IMR-90 (cell line): ENCODE results near the gene PTPRN2. TPM values are rescaled to one million over a fixed set of nuclear protein-coding genes. Genes with fewer than 3 reads are reported as not detected.

Experiments used
- ATAC-seq: fragments of 200-7000 bp; cut with Tn5 transposase; 2 replicates; pipeline ENCODE4 v1.9.1; 2020; ENCODE audit warnings: low read depth, mild to moderate bottlenecking, moderate library complexity
- BruUV-seq: library from RNA; stranded (reverse); fragments of 400-500 nt; replicated peaks from 2 replicates; lab custom pipeline; 2021; lab: Mats Ljungman, UMichigan
- CTCF ChIA-PET: fragments of 300-600 bp; formaldehyde crosslinking; extraction: SDS; loops from one replicate; lab custom pipeline; 2021; ENCODE audit warnings: antibody characterized with exemption; lab: Yijun Ruan, JAX
- POLR2A ChIA-PET: fragments of 300-600 bp; sonication (Branson Sonifier 250); formaldehyde crosslinking; loops from one replicate; lab custom pipeline; 2022; ENCODE audit warnings: antibody characterized with exemption; ENCODE audit not compliant: unreplicated experiment; lab: Charles Lee
- DNase-seq: peaks from one replicate; pipeline ENCODE4 v3.0.0; 2013
- H2AFZ ChIP-seq: replicated peaks from 2 replicates; pipeline ENCODE3; 2013; ENCODE audit warnings: low read length, mild to moderate bottlenecking; ENCODE audit not compliant: poor library complexity
- H2AK5ac ChIP-seq: 2 replicates; pipeline ENCODE4 v1.6.1; 2013; ENCODE audit warnings: low read depth, low read length, inconsistent platforms
- H2AK9ac ChIP-seq: replicated peaks from 2 replicates; pipeline ENCODE3; 2013; ENCODE audit warnings: mild to moderate bottlenecking, low read depth, low read length, moderate library complexity; ENCODE audit not compliant: poor library complexity
- H2BK120ac ChIP-seq: 2 replicates; pipeline ENCODE4 v1.6.1; 2013; ENCODE audit warnings: low read depth, low read length, inconsistent platforms
- H2BK15ac ChIP-seq: 3 replicates; pipeline ENCODE4 v1.6.1; 2013; ENCODE audit warnings: low read depth, low read length, inconsistent platforms
- H2BK20ac ChIP-seq: 2 replicates; pipeline ENCODE4 v1.6.1; 2013; ENCODE audit warnings: low read depth, mild to moderate bottlenecking, inconsistent platforms, low read length, moderate library complexity
- H2BK5ac ChIP-seq: 2 replicates; pipeline ENCODE4 v1.6.1; 2013; ENCODE audit warnings: mild to moderate bottlenecking, low read depth, low read length, inconsistent platforms; ENCODE audit not compliant: poor library complexity, severe bottlenecking
- H3K14ac ChIP-seq: replicated peaks from 2 replicates; pipeline ENCODE4 v1.6.1; 2013; ENCODE audit warnings: low read depth, low read length, inconsistent platforms
- H3K18ac ChIP-seq: 2 replicates; pipeline ENCODE4 v1.6.1; 2013; ENCODE audit warnings: low read depth, low read length, control low read depth
- H3K23ac ChIP-seq: 2 replicates; pipeline ENCODE4 v1.6.1; 2013; ENCODE audit warnings: low read depth, low read length, inconsistent platforms
- H3K27ac ChIP-seq: 2 replicates; pipeline ENCODE4 v1.5.1; 2013; ENCODE audit warnings: mild to moderate bottlenecking, control low read depth, low read length; ENCODE audit not compliant: insufficient read depth
- H3K27me3 ChIP-seq: 2 replicates; pipeline ENCODE4 v1.6.1; 2013; ENCODE audit warnings: low read length; ENCODE audit not compliant: control insufficient read depth, insufficient read depth
- H3K36me3 ChIP-seq: 2 replicates; pipeline ENCODE4 v1.6.1; 2013; ENCODE audit warnings: low read length, mixed read lengths; ENCODE audit not compliant: control insufficient read depth, insufficient read depth
- H3K4ac ChIP-seq: 2 replicates; pipeline ENCODE4 v1.6.1; 2013; ENCODE audit warnings: low read depth, low read length, inconsistent platforms
- H3K4me1 ChIP-seq: 2 replicates; pipeline ENCODE4 v1.6.1; 2013; ENCODE audit warnings: low read length, mixed read lengths; ENCODE audit not compliant: control insufficient read depth, insufficient read depth
- H3K4me2 ChIP-seq: 2 replicates; pipeline ENCODE4 v1.6.1; 2013; ENCODE audit warnings: low read depth, mild to moderate bottlenecking, control low read depth, low read length, moderate library complexity
- H3K4me3 ChIP-seq: 2 replicates; pipeline ENCODE4 v1.5.1; 2013; ENCODE audit warnings: low read depth, mild to moderate bottlenecking, control low read depth, low read length, moderate library complexity; ENCODE audit not compliant: insufficient read depth
- H3K56ac ChIP-seq: 2 replicates; pipeline ENCODE4 v1.6.1; 2013; ENCODE audit warnings: low read length, inconsistent platforms; ENCODE audit not compliant: insufficient read depth; ENCODE audit errors: extremely low read depth
- H3K79me1 ChIP-seq, 2 experiments: 2 replicates each; pipeline ENCODE4 v1.6.1; 2013; ENCODE audit warnings: low read length in 2 of 2, inconsistent platforms in 1 of 2, low read depth in 1 of 2
- H3K9ac ChIP-seq: 2 replicates; pipeline ENCODE4 v1.6.1; 2013; ENCODE audit warnings: low read depth, low read length, control low read depth
- H3K9me1 ChIP-seq: 2 replicates; pipeline ENCODE4 v1.6.1; 2013; ENCODE audit warnings: low read length, inconsistent platforms; ENCODE audit not compliant: insufficient read depth
- H3K9me3 ChIP-seq: 2 replicates; pipeline ENCODE4 v1.6.1; 2013; ENCODE audit warnings: low read length; ENCODE audit not compliant: control insufficient read depth, insufficient read depth
- H4K20me1 ChIP-seq: 2 replicates; pipeline ENCODE4 v1.6.1; 2013; ENCODE audit warnings: low read length, inconsistent platforms; ENCODE audit not compliant: insufficient read depth
- H4K5ac ChIP-seq: 2 replicates; pipeline ENCODE4 v1.6.1; 2013; ENCODE audit warnings: mild to moderate bottlenecking, low read depth, low read length, control low read depth
- H4K8ac ChIP-seq, 2 experiments: 2 replicates each; pipeline ENCODE4 v1.6.1; 2013; ENCODE audit warnings: low read depth in 2 of 2, low read length in 2 of 2, control low read depth in 1 of 2, inconsistent platforms in 1 of 2
- H4K91ac ChIP-seq: 2 replicates; pipeline ENCODE4 v1.6.1; 2013; ENCODE audit warnings: low read depth, low read length, inconsistent platforms; ENCODE audit not compliant: insufficient read depth
- BHLHE40 ChIP-seq: fragments of 150-350 bp; IDR thresholded peaks from 2 replicates; pipeline ENCODE4 v1.6.1; 2016; ENCODE audit warnings: mild to moderate bottlenecking, low read depth, low read length
- CEBPB ChIP-seq: IDR thresholded peaks from 2 replicates; pipeline ENCODE4 v1.6.1; 2012; ENCODE audit warnings: low read depth, low read length, improper control_type of control experiment
- CHD1 ChIP-seq: IDR thresholded peaks from 2 replicates; pipeline ENCODE4 v1.6.1; 2012; ENCODE audit warnings: low read depth, low read length, improper control_type of control experiment
- FOS ChIP-seq: fragments of 150-350 bp; IDR thresholded peaks from 2 replicates; pipeline ENCODE4 v1.6.1; 2016; ENCODE audit warnings: low read depth, low read length
- MAFK ChIP-seq: IDR thresholded peaks from 2 replicates; pipeline ENCODE4 v1.6.1; 2012; ENCODE audit warnings: low read depth, low read length, improper control_type of control experiment
- MAZ ChIP-seq: IDR thresholded peaks from 2 replicates; pipeline ENCODE4 v1.6.1; 2012; ENCODE audit warnings: low read depth, mild to moderate bottlenecking, low read length, improper control_type of control experiment, moderate library complexity, borderline replicate concordance
- MXI1 ChIP-seq: IDR thresholded peaks from 2 replicates; pipeline ENCODE4 v1.6.1; 2012; ENCODE audit warnings: low read depth, mild to moderate bottlenecking, low read length, moderate library complexity, borderline replicate concordance
- NFE2L2 ChIP-seq: fragments of 150-350 bp; IDR thresholded peaks from 2 replicates; pipeline ENCODE4 v1.6.1; 2016; ENCODE audit warnings: low read depth, mild to moderate bottlenecking, low read length
- POLR2A ChIP-seq: IDR thresholded peaks from 2 replicates; pipeline ENCODE4 v1.6.1; 2012; ENCODE audit warnings: mild to moderate bottlenecking, low read depth, low read length
- RAD21 ChIP-seq: IDR thresholded peaks from 2 replicates; pipeline ENCODE4 v1.6.1; 2012; ENCODE audit warnings: low read length, improper control_type of control experiment
- RCOR1 ChIP-seq: IDR thresholded peaks from 2 replicates; pipeline ENCODE4 v1.6.1; 2012; ENCODE audit warnings: mild to moderate bottlenecking, low read length, improper control_type of control experiment; ENCODE audit not compliant: insufficient replicate concordance
- RFX5 ChIP-seq: IDR thresholded peaks from 2 replicates; pipeline ENCODE4 v1.8.0; 2012; ENCODE audit warnings: low read depth, mild to moderate bottlenecking, low read length, moderate library complexity
- SMC3 ChIP-seq: fragments of 150-350 bp; IDR thresholded peaks from 2 replicates; pipeline ENCODE4 v1.6.1; 2016; ENCODE audit warnings: low read depth, mild to moderate bottlenecking, antibody characterized with exemption, low read length, moderate library complexity
- WGBS, 2 experiments: methylation state at CpG; one replicate each; pipeline versions ENCODE4 v1.1.5 to v1.1.7; 2013; ENCODE audit warnings: missing lambda C conversion rate in 2 of 2; ENCODE audit not compliant: insufficient read length in 1 of 2; ENCODE audit errors: extremely low coverage in 2 of 2; 5-methylcytosine and 5-hydroxymethylcytosine counted together
- dilution Hi-C: fragments of 300-500 bp; cut with HindIII; formaldehyde crosslinking; loops from one replicate; pipeline ENCODE4 v1.14.3; 2018; ENCODE audit warnings: low sequenced_read_pairs; ENCODE audit not compliant: unreplicated experiment
- in situ Hi-C: fragments of 300-500 bp; cut with MboI; formaldehyde crosslinking; loops from 3 replicates; pipeline ENCODE4 v1.14.3; 2019; ENCODE audit warnings: low sequenced_read_pairs, inconsistent platforms, mixed read lengths
- intact Hi-C: fragments of 100-400 bp; cut with micrococcal nuclease; formaldehyde crosslinking; loops from 2 replicates; pipeline ENCODE4 v1.10.0; 2022
- polyA plus RNA-seq, 3 experiments: library from polyadenylated mRNA; depleted of rRNA; stranded (reverse); fragments of >200 nt; gene quantifications; 2 replicates each; pipeline ENCODE4 v1.2.3, GENCODE V29; 2012; ENCODE audit warnings: low replicate concordance in 1 of 3
- total RNA-seq: library from RNA; depleted of rRNA; stranded (reverse); fragments of >200 nt; gene quantifications from 2 replicates; pipeline ENCODE4 v1.2.3, GENCODE V29; 2012
- TF ChIP-seq, protein P1 (sequence below): conservative IDR thresholded peaks from 2 replicates; pipeline ENCODE4 v1.5.1; 2012; ENCODE audit warnings: mild to moderate bottlenecking, low read depth, low read length, improper control_type of control experiment
- TF ChIP-seq, protein P2 (sequence below): fragments of 150-350 bp; IDR thresholded peaks from 2 replicates; pipeline ENCODE4 v1.6.1; 2016; ENCODE audit warnings: low read depth, mild to moderate bottlenecking, low read length, moderate library complexity, borderline replicate concordance
- TF ChIP-seq, protein P3 (sequence below): fragments of 150-350 bp; IDR thresholded peaks from 2 replicates; pipeline ENCODE4 v1.6.1; 2017; ENCODE audit warnings: mild to moderate bottlenecking, antibody characterized with exemption, low read length, low read depth

PTPRN2 gene
- total and polyA plus RNA-seq, 2 of the 4 experiments (the other 2 are of a cell fraction), result 0.03 TPM; not detected in 1

DNA sequence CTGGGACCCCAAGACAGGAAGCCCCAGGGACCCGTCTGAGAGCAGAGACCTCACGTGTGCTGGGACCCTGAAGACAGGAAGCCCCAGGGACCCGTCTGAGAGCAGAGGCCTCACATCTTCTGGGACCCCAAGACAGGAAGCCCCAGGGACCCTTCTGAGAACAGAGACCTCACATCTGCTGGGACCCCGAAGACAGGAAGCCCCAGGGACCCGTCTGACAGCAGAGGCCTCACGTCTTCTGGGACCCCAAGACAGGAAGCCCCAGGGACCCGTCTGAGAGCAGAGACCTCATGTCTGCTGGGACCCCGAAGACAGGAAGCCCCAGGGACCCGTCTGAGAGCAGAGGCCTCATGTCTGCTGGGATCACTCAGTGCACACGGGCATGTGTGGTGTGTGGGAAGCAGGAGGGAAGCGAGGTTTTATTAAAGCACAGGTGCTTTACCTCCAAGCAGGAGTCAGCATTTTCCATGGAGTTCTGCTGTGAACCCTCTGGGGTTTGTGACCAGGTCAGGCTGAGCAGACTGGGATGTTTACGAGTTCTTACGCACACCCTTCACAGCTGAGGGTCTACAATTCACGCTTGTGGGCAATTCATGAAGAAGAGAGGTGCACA, 660.2 kb downstream of the PTPRN2 start:
- Histone ChIP-seq H4K91ac (no peak overlapping the region), H3K79me1 (no peaks in the 10 kb centered on the region), H4K8ac (no peak overlapping the region), H2AK5ac (no peak overlapping the region), H3K18ac (no peak overlapping the region), H3K14ac (no peak overlapping the region), H2BK15ac (no peak overlapping the region), H3K36me3 (no peaks in the 10 kb centered on the region), H4K5ac (no peak overlapping the region), H3K9ac (no peak overlapping the region), H3K9me1 (no peaks in the 10 kb centered on the region), H3K23ac (no peak overlapping the region), H3K27me3 (no peaks in the 10 kb centered on the region), H2BK120ac (no peak overlapping the region), H2AK9ac (no peak overlapping the region), H3K4me2 (no peak overlapping the region), H4K20me1 (no peaks in the 10 kb centered on the region), H3K4me3 (no peak overlapping the region), H3K27ac (no peak overlapping the region), H2BK20ac (no peak overlapping the region), H2AFZ (no peak overlapping the region), H3K9me3 (peaks cover 56% of the 10 kb centered on the region), H2BK5ac (no peak overlapping the region), H3K56ac (no peak overlapping the region), H3K4me1 (no peaks in the 10 kb centered on the region), H3K4ac (no peak overlapping the region)
- TF ChIP-seq MXI1 (no peak), MAZ (no peak), RFX5 (no peak), CEBPB (no peak), FOS (no peak), RAD21 (no peak), CHD1 (no peak), RCOR1 (no peak), SMC3 (no peak), POLR2A (no peak), NFE2L2 (no peak), BHLHE40 (no peak), MAFK (no peak)
- TF ChIP-seq, protein P1, sequence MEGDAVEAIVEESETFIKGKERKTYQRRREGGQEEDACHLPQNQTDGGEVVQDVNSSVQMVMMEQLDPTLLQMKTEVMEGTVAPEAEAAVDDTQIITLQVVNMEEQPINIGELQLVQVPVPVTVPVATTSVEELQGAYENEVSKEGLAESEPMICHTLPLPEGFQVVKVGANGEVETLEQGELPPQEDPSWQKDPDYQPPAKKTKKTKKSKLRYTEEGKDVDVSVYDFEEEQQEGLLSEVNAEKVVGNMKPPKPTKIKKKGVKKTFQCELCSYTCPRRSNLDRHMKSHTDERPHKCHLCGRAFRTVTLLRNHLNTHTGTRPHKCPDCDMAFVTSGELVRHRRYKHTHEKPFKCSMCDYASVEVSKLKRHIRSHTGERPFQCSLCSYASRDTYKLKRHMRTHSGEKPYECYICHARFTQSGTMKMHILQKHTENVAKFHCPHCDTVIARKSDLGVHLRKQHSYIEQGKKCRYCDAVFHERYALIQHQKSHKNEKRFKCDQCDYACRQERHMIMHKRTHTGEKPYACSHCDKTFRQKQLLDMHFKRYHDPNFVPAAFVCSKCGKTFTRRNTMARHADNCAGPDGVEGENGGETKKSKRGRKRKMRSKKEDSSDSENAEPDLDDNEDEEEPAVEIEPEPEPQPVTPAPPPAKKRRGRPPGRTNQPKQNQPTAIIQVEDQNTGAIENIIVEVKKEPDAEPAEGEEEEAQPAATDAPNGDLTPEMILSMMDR, result no peak
- TF ChIP-seq, protein P2, sequence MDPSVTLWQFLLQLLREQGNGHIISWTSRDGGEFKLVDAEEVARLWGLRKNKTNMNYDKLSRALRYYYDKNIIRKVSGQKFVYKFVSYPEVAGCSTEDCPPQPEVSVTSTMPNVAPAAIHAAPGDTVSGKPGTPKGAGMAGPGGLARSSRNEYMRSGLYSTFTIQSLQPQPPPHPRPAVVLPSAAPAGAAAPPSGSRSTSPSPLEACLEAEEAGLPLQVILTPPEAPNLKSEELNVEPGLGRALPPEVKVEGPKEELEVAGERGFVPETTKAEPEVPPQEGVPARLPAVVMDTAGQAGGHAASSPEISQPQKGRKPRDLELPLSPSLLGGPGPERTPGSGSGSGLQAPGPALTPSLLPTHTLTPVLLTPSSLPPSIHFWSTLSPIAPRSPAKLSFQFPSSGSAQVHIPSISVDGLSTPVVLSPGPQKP, result no peak
- TF ChIP-seq, protein P3, sequence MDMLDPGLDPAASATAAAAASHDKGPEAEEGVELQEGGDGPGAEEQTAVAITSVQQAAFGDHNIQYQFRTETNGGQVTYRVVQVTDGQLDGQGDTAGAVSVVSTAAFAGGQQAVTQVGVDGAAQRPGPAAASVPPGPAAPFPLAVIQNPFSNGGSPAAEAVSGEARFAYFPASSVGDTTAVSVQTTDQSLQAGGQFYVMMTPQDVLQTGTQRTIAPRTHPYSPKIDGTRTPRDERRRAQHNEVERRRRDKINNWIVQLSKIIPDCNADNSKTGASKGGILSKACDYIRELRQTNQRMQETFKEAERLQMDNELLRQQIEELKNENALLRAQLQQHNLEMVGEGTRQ, result no peak
- ATAC-seq, result no peak
- intact Hi-C loops, result no loop called here
- BruUV-seq, result no TSS peak
- dilution Hi-C loops, result no loop called here
- 32% methylated on average over 7 of the region's 14 CpGs; no CpG with 5 or more reads in 1 of the 2 experiments for WGBS, 2 experiments
- CTCF ChIA-PET, result no interaction called here
- in situ Hi-C loops, result no loop called here
- DNase-seq, result no peak
- POLR2A ChIA-PET, result no interaction called here
